Duodenal mucosa (tissue), 2 donors: Measurements from ENCODE around the gene PARP12.
"Not testable (repeated sequence)": the region's sequence is repeated elsewhere in the genome, so short reads cannot be mapped to it uniquely, and the experiment has no call there.

Experiments used
- H3K27ac ChIP-seq: one replicate; pipeline ENCODE4 v1.7.0; 2013; ENCODE audit warnings: low read depth, low read length
- H3K27me3 ChIP-seq, 2 donors: one replicate each; pipeline ENCODE4 v1.7.0; 2013; ENCODE audit warnings: low read length in 2 of 2, control low read depth in 1 of 2; ENCODE audit not compliant: insufficient read depth in 2 of 2, control insufficient read depth in 1 of 2
- H3K36me3 ChIP-seq, 2 donors: one replicate each; pipeline ENCODE4 v1.7.0; 2013; ENCODE audit warnings: low read length in 2 of 2, control low read depth in 1 of 2; ENCODE audit not compliant: insufficient read depth in 2 of 2, control insufficient read depth in 1 of 2
- H3K4me1 ChIP-seq, 2 donors: one replicate each; pipeline ENCODE4 v1.7.0; 2013; ENCODE audit warnings: low read length in 2 of 2, control low read depth in 1 of 2; ENCODE audit not compliant: insufficient read depth in 2 of 2, control insufficient read depth in 1 of 2
- H3K4me3 ChIP-seq, 2 donors: one replicate each; pipeline ENCODE4 v1.7.0; 2013; ENCODE audit warnings: low read length in 2 of 2, low read depth in 1 of 2
- H3K9ac ChIP-seq, 2 donors: one replicate each; pipeline ENCODE4 v1.7.0; 2013; ENCODE audit warnings: low read length in 2 of 2, low read depth in 1 of 2
- H3K9me3 ChIP-seq, 2 donors: one replicate each; pipeline ENCODE4 v1.7.0; 2013; ENCODE audit warnings: low read length in 2 of 2, control low read depth in 1 of 2; ENCODE audit not compliant: control insufficient read depth in 1 of 2

Gene PARP12

GRCh38 chr7:140062528-140063299 is at the start of gene PARP12:
Gene PARP12, minus strand, starts transcription at chr7:140062951. Its CDS starts 104 bp downstream, at chr7:140062847.
- Histone ChIP-seq H3K4me1 (peaks cover 34 to 40% of the 10 kb centered on the region in 2 donors), H3K9ac (peak within 1 kb of the TSS; percentile 84 to 90)

GRCh38 chr7:140108777-140109176 is 46.0 kb upstream of the PARP12 start:
- H3K27me3 ChIP-seq, H3K4me3 ChIP-seq, H3K9ac ChIP-seq, H3K4me1 ChIP-seq, H3K9me3 ChIP-seq, H3K27ac ChIP-seq: not testable (repeated sequence)
- H3K36me3 ChIP-seq = peaks cover 19 to 40% of the 10 kb centered on the region in 2 donors

More at GRCh38 chr7:140062528-140063299, at the start of gene PARP12:
- Histone ChIP-seq H3K36me3 (peaks cover 0 to under 1% of the 10 kb centered on the region in 2 donors), H3K9me3 (peaks cover 5 to 6% of the 10 kb centered on the region in 2 donors), H3K27me3 (no peaks in the 10 kb centered on the region), H3K4me3 (peak within 1 kb of the TSS; percentile 83 to 84), H3K27ac (peak within 1 kb of the TSS; percentile 93)

- Histone ChIP-seq H3K36me3 (peaks cover 57 to 81% of the 10 kb centered on the region in 2 donors), H3K27ac (no peak overlapping the region), H3K4me3 (no peak overlapping the region), H3K9me3 (no peaks in the 10 kb centered on the region), H3K4me1 (no peaks in the 10 kb centered on the region), H3K9ac (no peak overlapping the region), H3K27me3 (no peaks in the 10 kb centered on the region)
Observed at GRCh38 chr7:140096459-140096858, 33.7 kb upstream of the PARP12 start.

GRCh38 chr7:140093375-140093774 is 30.6 kb upstream of the PARP12 start:
- Histone ChIP-seq H3K27me3 (no peaks in the 10 kb centered on the region), H3K9ac (no peak overlapping the region), H3K4me1 (no peaks in the 10 kb centered on the region), H3K4me3 (no peak overlapping the region), H3K9me3 (no peaks in the 10 kb centered on the region), H3K27ac (no peak overlapping the region), H3K36me3 (peaks cover 59 to 77% of the 10 kb centered on the region in 2 donors)

GRCh38 chr7:140085447-140085846 is 22.7 kb upstream of the PARP12 start:
- peaks cover 9 to 10% of the 10 kb centered on the region in 2 donors for H3K4me1 ChIP-seq
- H3K27me3 ChIP-seq = no peaks in the 10 kb centered on the region
- H3K9me3 ChIP-seq = no peaks in the 10 kb centered on the region
- H3K27ac ChIP-seq = no peak overlapping the region
- H3K36me3 ChIP-seq = peaks cover 4 to 24% of the 10 kb centered on the region in 2 donors
- H3K9ac ChIP-seq = no peak overlapping the region
- H3K4me3 ChIP-seq = no peak overlapping the region

GRCh38 chr7:140084972-140085371 is 22.2 kb upstream of the PARP12 start:
- no peak overlapping the region for H3K4me3 ChIP-seq
- H3K9me3 ChIP-seq = no peaks in the 10 kb centered on the region
- peaks cover 13 to 15% of the 10 kb centered on the region in 2 donors for H3K4me1 ChIP-seq
- no peak overlapping the region for H3K27ac ChIP-seq
- no peak overlapping the region for H3K9ac ChIP-seq
- no peaks in the 10 kb centered on the region for H3K27me3 ChIP-seq
- peaks cover 4 to 20% of the 10 kb centered on the region in 2 donors for H3K36me3 ChIP-seq

GRCh38 chr7:140084142-140084655 is 21.4 kb upstream of the PARP12 start:
- Histone ChIP-seq H3K36me3 (peaks cover 4 to 14% of the 10 kb centered on the region in 2 donors), H3K27me3 (no peaks in the 10 kb centered on the region), H3K4me3 (no peak overlapping the region), H3K9ac (no peak overlapping the region), H3K27ac (no peak overlapping the region), H3K4me1 (peaks cover 21% of the 10 kb centered on the region in 2 donors), H3K9me3 (no peaks in the 10 kb centered on the region)

- H3K4me1 ChIP-seq = peaks cover 25 to 31% of the 10 kb centered on the region in 2 donors
- H3K4me3 ChIP-seq = no peak overlapping the region
- H3K27ac ChIP-seq = no peak overlapping the region
- no peaks in the 10 kb centered on the region for H3K9me3 ChIP-seq
- no peak overlapping the region for H3K9ac ChIP-seq
- H3K27me3 ChIP-seq = no peaks in the 10 kb centered on the region
- peaks cover 4 to 11% of the 10 kb centered on the region in 2 donors for H3K36me3 ChIP-seq
Observed at GRCh38 chr7:140082770-140083169, 20.0 kb upstream of the PARP12 start.

GRCh38 chr7:140081774-140082425 is 19.1 kb upstream of the PARP12 start:
- Histone ChIP-seq H3K27me3 (no peaks in the 10 kb centered on the region), H3K4me1 (peaks cover 25 to 31% of the 10 kb centered on the region in 2 donors), H3K9ac (no peak overlapping the region), H3K27ac (no peak overlapping the region), H3K36me3 (peaks cover 4 to 8% of the 10 kb centered on the region in 2 donors), H3K4me3 (no peak overlapping the region), H3K9me3 (no peaks in the 10 kb centered on the region)

GRCh38 chr7:140080919-140081318 is 18.2 kb upstream of the PARP12 start:
- no peak overlapping the region for H3K4me3 ChIP-seq
- peaks cover 25 to 31% of the 10 kb centered on the region in 2 donors for H3K4me1 ChIP-seq
- no peaks in the 10 kb centered on the region for H3K9me3 ChIP-seq
- no peak overlapping the region for H3K9ac ChIP-seq
- no peaks in the 10 kb centered on the region for H3K27me3 ChIP-seq
- H3K36me3 ChIP-seq = peaks cover 0 to 4% of the 10 kb centered on the region in 2 donors
- no peak overlapping the region for H3K27ac ChIP-seq
